Limb (tissue), 2 donors: Measurements from ENCODE around the gene EFNB1.

Source experiments
- DNase-seq, 2 donors: peaks; one replicate each; pipeline ENCODE4 v3.0.0-alpha.2; 2016; ENCODE audit errors: extremely low spot score in 2 of 2

The EFNB1 gene

GRCh38 chrX:68827848-68828624 lies 785 bp upstream of the EFNB1 start:
- DNase-seq = peak; percentile 83 to 90

DNA sequence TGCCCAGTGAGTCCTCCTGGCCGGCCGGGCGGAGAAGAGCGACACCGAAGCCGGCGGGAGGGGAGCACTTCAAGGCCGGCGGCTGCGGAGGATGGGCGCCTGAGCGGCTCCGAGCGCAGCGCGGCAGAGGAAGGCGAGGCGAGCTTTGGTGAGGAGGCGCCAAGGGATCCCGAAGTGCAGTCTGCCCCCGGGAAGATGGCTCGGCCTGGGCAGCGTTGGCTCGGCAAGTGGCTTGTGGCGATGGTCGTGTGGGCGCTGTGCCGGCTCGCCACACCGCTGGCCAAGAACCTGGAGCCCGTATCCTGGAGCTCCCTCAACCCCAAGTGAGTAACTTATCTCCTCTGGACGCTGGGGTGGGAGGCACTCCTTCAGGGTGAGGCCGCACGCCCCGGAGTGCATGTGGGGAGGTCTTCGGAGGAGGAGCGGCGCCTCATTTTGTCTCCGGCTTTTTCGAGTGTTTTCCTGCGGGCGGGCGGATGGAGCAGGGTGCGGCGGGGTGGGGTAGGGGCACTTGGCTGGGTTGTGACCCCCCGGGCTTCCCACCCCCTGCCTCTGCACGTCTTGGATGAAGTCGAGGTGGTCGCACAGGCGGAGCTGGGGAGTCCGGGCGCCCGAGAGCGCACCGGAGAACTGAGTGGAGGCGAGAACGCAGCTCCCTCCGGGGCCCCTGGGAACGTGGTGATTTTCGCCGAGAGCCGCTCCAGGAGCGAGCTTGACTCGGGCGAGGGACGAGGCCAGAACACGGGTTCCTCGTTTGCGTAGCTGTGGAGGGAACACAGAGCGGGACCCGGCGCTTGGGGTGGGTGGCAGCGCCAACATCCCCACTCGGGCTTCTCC lies 979 bp downstream of the EFNB1 start:
- no peak for DNase-seq

GRCh38 chrX:68830419-68831404 lies 1.9 kb downstream of the EFNB1 start:
- no peak for DNase-seq

GRCh38 chrX:68831405-68832100 lies 2.7 kb downstream of the EFNB1 start:
- DNase-seq = no peak

GRCh38 chrX:68832101-68832416 lies 3.2 kb downstream of the EFNB1 start:
- DNase-seq = peak in 1 of 2 donors; percentile 56

GRCh38 chrX:68832516-68833447 lies 4.0 kb downstream of the EFNB1 start:
- no peak for DNase-seq

DNA sequence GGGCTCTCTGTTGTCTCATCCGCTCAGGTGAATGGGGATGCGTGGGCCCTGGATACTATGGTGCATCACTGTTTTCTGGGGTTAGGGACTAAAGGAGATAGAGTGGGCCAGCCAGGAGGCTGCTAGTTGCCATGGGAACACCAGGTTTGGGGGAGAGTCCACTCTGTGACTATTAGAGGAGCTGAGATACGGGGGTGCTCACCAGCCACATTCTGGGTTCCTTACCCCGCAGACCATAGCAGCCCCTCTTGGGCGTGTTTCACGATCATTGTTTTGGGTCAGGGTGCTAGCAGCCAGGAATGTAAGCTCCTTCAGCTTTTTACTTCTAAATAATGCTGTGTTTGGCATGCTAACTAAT lies 4.6 kb downstream of the EFNB1 start:
- no peak for DNase-seq

GRCh38 chrX:68833855-68834331 lies 5.1 kb downstream of the EFNB1 start:
- DNase-seq = no peak

GRCh38 chrX:68834371-68835103 lies 5.7 kb downstream of the EFNB1 start:
- DNase-seq = no peak

- no peak for DNase-seq
These were observed 6.3 kb downstream of the EFNB1 start for GRCh38 chrX:68835104-68835442.

GRCh38 chrX:68835468-68835867 lies 6.6 kb downstream of the EFNB1 start:
- DNase-seq = peak in 1 of 2 donors; percentile 4

GRCh38 chrX:68837119-68837518 lies 8.3 kb downstream of the EFNB1 start:
- peak in 1 of 2 donors; percentile 4 for DNase-seq

GRCh38 chrX:68838571-68838910 lies 9.7 kb downstream of the EFNB1 start:
- peak in 1 of 2 donors; percentile 0 for DNase-seq

DNA sequence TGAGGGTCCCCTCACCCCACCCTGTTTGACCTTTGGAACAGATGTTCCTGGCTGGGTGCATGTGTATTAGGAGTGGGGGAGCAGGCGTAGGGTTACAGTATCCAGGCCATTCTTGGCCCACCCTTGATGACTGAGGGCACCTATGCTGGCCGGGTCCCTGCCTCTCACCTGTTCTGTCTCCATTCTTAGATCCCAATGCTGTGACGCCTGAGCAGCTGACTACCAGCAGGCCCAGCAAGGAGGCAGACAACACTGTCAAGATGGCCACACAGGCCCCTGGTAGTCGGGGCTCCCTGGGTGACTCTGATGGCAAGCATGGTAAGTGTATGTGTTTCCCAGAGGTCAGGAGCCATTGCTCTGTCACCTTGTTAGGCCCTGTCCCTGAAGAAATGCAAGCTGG lies 10.9 kb downstream of the EFNB1 start:
- no peak for DNase-seq

DNA sequence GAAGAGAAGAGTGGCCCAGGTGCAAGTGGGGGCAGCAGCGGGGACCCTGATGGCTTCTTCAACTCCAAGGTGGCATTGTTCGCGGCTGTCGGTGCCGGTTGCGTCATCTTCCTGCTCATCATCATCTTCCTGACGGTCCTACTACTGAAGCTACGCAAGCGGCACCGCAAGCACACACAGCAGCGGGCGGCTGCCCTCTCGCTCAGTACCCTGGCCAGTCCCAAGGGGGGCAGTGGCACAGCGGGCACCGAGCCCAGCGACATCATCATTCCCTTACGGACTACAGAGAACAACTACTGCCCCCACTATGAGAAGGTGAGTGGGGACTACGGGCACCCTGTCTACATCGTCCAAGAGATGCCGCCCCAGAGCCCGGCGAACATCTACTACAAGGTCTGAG lies 11.4 kb downstream of the EFNB1 start:
- DNase-seq = no peak

DNA sequence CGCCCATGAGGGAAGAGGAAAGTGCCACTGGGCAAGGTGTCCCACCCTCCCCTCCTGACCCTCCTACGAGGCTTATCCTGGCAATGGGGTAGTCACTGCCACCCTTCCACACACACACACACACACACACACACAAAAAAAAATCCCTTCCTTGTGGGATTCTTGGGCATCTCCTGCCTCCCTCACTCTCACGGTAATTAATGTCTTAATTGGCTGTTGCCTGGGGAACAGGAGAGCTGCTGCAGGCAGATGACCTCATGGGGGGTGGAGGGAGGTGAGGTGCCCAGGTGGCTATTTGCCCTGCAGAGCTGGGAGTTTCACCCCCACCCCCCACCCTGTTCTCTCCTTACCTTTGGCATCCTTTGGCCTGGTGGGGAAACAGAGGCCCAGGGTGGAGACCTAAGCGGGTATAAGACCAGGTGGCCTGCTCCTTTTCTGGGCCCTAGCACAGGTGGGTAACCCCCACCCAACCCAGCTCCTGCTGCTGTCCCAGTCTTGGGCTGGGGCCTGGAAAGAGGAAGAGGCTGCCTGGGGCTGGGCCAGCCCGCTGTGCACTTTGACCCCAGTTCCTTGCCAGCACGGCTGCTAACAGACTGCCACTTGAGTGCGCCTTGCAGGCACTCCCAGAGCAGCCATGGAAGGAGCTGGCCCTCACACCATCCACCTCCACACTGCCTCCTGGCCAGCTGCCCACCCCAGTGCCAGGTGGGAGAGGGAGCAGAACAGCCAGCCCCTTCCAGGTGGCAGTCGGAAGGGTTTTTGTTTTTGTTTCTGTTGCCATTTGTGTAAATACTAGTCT lies 12.6 kb downstream of the EFNB1 start:
- no peak for DNase-seq

GRCh38 chrX:68842351-68842750 lies 13.5 kb downstream of the EFNB1 start:
- DNase-seq = no peak

- no peak for DNase-seq
These were observed 14.2 kb downstream of the EFNB1 start for GRCh38 chrX:68842781-68843581.
